LNCAP (cell line): Measurements from ENCODE around the gene ZCCHC14.

ENCODE experiments used
- TF ChIP-seq, protein P1 (sequence below): fragments of 450-650 bp; IDR thresholded peaks from 2 replicates; pipeline ENCODE4 v1.5.1; 2017; ENCODE audit warnings: mild to moderate bottlenecking

ZCCHC14 gene

DNA sequence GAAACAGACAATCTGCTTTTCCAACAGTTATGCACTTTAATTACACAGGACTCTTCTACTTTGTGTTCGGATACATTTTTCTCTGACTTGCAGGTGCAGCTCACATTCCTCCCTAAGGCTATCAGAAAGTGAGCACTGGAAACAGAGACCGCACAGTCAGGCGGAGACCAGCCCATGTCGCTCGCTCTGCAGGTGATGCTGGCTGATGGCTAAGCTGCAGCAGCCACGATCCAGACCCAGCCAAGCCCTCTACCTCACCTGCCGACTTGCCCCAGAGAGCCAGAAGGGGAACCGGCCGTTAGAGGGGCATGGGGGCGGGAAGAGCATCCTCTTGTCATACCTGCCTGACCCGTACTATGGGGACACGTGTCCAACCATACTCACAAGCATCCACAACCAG is 66.9 kb downstream of the ZCCHC14 start:
- TF ChIP-seq, protein P1, sequence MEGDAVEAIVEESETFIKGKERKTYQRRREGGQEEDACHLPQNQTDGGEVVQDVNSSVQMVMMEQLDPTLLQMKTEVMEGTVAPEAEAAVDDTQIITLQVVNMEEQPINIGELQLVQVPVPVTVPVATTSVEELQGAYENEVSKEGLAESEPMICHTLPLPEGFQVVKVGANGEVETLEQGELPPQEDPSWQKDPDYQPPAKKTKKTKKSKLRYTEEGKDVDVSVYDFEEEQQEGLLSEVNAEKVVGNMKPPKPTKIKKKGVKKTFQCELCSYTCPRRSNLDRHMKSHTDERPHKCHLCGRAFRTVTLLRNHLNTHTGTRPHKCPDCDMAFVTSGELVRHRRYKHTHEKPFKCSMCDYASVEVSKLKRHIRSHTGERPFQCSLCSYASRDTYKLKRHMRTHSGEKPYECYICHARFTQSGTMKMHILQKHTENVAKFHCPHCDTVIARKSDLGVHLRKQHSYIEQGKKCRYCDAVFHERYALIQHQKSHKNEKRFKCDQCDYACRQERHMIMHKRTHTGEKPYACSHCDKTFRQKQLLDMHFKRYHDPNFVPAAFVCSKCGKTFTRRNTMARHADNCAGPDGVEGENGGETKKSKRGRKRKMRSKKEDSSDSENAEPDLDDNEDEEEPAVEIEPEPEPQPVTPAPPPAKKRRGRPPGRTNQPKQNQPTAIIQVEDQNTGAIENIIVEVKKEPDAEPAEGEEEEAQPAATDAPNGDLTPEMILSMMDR, result no peak

DNA sequence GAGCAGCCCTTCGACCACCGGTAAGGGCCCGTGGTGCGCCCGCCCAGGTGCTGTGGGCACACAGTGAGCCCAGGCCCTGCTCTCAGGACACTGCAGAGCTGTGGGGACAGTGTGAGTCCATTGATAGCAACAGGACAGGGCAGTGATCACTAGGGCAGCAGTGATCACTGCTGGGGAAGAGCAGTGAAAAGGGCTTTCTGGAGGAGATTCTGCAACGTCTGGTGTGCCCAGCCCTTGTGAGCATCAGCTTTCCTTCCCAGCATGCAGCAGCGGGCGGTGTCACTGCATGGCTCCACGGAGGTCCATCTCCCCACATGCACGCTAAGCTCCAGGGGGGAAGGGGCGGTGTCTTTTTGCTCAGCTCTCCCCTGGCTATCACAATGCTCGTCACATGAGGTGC is 68.6 kb downstream of the ZCCHC14 start:
- TF ChIP-seq, protein P1, result no peak

DNA sequence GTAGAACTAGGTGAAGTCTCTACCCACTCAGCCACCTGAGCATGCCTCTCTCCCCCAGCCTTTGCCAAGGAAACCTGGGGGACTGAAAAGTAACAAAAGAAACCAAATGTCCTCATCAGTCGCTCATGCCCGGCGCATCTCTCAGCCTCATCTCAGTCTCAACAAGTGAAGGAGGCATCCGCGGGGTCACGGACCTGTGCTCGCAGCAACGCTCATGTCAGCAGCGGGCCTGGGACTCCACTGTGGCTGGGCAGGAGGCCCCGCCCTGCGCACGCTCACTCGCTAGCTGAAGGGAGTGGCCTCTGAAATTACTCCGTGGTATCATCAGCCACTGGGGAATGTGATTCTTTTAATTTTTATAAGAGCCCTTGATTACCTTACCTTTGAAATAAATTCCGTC is 69.4 kb downstream of the ZCCHC14 start:
- TF ChIP-seq, protein P1, result no peak

DNA sequence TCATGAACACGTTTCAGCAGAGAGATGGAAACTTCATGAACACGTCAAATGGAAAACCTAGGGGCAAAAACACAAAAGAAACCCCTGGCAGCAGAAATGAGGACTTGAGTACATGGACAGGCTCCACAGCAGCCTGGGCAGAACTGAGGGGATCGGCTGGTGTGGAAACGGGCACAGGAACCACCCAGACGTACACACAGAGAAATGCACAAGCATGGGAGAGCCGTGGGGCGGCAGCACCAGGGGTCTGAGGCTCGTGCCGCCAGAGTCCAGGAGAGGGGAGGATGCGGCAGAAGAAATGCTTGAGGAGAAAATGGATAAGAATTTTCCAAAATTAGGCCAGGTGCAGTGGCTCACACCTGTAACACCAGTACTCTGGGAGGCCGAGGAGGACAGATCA is 70.7 kb downstream of the ZCCHC14 start:
- TF ChIP-seq, protein P1, result no peak

DNA sequence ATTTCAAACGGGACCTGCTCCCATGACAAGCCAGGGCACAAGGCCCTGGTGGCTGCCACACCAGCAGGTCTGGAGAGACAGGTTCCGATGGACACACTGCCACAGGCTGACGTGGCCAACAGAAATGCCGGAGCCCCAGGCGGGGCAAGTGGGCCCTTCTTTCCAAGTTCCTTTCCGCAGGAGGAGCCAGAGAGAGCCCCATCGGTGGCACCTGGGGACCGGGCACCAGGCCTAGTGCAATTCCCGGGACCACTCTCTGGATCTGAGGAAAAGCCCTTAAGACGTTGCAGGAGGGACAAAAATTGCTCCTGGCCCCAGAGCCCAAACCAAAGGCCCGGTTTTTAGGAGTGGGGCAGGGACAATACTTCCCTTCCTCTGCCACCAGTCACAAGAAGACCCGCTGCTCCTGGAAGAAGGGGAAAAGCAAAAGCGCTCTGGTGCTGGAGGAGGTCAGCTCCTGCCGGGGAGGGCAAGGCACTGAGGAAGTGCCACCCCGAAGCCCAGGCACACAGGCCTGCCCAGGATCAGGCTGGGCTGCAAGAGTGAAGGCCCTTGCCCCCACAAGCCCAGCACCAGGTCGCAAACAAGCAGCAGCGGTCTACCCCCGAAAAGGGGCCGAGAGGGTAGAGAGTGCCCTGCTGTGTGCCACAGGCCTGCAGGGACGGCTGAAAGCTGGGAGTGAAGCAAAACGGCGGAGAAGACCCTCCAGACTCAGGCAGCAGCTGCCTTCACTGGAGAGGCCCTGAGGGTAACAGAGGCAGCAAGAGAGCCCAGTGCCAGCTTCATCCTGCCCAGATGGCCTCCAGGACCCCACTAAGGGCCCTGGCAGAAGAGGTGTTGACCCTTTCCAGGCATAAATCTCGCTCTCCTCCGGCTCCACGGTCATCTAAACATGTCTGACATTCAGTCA is 71.6 kb downstream of the ZCCHC14 start:
- TF ChIP-seq, protein P1, result no peak

DNA sequence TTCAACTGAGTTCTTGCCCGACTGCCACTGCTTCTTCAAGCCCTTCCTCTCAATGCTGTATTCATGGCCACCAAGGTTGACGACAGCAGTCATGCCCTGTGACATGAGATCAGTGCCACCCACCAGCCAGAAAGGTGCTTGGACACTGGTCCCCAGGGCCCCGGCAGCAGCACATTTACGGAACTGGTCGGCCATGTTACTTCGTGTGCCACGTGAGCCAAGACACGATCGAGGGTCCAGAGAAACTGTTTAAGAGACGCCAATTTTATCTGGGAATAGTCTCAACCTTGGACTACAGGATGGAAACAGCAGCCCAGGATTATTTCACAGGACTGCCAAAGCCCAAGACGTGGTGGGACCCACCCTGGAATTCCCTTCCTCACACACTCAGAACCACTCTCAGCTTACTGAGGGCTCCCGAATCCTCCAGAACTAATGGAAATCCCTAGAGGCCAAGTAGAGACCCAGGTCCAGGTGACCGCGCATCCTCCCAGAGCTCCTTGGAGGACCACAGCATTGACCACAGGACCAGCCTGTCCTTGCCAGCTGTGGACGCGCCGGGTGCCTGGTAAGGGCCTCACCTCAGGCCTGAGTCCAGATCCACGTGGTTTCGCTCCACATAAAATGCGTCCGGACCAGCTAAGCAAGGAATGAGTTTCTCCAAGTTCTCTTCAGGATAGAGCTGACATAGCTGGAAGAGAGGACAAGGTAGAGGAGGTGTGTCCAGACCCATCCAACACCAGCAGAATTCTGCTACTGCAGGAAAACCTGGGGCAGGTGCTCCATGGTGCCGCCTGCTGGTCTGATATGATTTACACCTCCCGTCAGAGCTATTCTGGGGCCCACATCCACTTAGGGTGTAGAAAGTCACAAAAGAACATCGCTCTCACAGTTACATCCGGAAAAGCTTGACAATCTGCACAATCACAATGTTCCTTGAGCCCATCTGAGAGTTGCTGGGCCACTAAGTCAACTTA is 72.5 kb downstream of the ZCCHC14 start:
- TF ChIP-seq, protein P1, result peak; percentile 28; the same call in 1 of the 2 replicates

DNA sequence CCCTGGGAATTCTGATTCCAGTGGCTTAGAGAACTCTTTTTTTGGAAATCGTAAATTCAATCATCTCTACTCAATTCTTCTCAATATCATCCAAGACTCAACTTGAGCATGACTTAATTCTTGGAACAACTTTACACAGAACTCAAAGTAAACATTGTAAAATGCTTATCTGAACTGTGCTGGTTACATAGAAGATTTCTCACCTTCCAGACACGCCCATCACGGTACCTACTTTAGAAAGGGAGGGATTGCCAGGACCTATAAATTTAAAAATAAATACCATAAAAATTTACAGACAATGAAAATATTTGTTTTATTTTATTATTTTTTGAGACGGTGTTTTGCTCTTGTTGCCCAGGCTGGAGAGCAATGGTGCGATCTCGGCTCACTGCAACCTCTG is 74.2 kb downstream of the ZCCHC14 start:
- TF ChIP-seq, protein P1, result no peak
